ENCODE data around the gene PIK3R1.

Gene PIK3R1

DNA sequence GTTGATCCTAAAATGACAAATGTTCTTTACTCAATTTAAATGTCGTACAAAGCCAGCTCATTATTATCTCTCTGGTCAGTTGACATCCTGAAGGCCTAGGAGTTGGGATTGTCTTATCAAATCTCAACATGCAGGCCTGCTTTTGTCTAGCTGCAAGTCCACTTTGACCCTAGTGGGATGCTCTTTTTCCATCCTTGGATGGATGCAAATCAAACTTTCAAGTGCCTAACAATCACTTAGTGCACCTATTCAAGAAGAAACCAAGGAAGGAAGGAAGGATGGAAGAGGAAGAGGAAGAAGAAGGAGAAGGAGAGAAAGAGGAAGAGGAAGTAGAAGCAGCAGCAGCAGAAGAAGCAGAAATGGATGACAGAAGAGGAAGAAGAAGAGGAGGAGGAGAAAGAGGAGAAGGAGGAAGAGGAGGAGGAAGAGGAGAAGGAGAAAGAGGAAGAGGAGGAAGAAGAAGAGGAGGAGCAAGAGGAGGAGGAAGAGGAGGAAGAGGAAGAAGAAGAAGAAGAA lies 109.6 kb downstream of the PIK3R1 start:
- H3K4me3 ChIP-seq (ENCODE audit: low read depth, low read length) = no peak overlapping the region
- DNase-seq (ENCODE audit: low read depth) = no peak
- TF ChIP-seq, protein P1, sequence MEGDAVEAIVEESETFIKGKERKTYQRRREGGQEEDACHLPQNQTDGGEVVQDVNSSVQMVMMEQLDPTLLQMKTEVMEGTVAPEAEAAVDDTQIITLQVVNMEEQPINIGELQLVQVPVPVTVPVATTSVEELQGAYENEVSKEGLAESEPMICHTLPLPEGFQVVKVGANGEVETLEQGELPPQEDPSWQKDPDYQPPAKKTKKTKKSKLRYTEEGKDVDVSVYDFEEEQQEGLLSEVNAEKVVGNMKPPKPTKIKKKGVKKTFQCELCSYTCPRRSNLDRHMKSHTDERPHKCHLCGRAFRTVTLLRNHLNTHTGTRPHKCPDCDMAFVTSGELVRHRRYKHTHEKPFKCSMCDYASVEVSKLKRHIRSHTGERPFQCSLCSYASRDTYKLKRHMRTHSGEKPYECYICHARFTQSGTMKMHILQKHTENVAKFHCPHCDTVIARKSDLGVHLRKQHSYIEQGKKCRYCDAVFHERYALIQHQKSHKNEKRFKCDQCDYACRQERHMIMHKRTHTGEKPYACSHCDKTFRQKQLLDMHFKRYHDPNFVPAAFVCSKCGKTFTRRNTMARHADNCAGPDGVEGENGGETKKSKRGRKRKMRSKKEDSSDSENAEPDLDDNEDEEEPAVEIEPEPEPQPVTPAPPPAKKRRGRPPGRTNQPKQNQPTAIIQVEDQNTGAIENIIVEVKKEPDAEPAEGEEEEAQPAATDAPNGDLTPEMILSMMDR (IDR thresholded peaks at IDR 0.05; ENCODE audit: low read depth, low read length, missing control alignments) = no peak

DNA sequence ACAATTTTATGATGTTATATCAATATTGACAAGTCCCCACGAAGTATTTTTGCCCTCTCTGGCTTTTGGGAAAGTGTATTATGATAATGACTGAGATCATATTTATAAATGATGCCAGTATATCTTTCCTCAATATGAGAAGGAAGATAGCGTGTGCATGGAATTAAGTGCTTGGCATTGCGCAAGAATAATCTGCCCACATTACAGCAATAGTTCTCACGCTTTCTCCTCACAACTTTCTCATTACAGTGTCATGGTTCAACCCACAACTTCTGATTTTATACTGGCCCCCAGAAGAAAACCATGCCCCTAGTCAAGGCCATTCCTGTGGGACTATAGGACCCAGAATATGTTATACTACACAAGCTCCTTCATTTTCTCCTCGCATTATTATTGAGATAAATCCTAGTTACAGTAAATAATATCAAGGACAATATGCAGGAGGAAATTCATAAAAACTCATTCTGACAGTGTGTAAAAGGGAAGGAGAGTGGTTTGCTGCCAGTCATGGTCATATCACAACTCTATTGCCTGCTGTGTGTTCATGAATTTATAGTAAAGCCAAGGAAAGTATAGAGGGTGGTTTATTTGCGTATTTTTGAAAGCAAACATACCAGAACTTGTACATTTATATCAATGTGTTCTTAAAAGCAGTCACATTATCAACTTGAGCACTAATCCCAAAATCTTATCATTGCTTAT lies 114.1 kb downstream of the PIK3R1 start:
- H3K4me3 ChIP-seq (ENCODE audit: low read depth, low read length) = no peak overlapping the region
- no peak for DNase-seq (ENCODE audit: low read depth)
- TF ChIP-seq, protein P1 (IDR thresholded peaks at IDR 0.05; ENCODE audit: low read depth, low read length, missing control alignments) = no peak

DNA sequence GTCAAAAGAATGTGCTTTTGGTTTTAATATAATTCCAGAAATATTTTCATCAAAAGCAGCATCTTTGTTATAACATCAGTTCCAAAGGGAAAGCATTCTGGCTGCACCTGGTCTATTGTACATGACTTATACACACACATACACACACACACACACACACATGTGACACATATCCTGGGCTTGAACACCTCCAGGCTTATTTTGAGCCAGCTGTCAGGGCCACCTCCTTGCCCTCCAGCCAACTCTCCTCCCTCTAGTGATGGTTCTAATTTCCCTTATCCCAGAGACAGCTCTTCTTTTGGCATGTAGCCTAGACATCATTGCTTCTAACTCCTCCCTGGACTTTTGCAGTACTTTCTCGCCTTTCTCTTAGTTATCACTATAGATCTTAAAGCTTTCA lies 115.0 kb downstream of the PIK3R1 start:
- no peak for DNase-seq (ENCODE audit: low read depth)
- TF ChIP-seq, protein P1 (IDR thresholded peaks at IDR 0.05; ENCODE audit: low read depth, low read length, missing control alignments) = no peak
- no peak overlapping the region for H3K4me3 ChIP-seq (ENCODE audit: low read depth, low read length)

DNA sequence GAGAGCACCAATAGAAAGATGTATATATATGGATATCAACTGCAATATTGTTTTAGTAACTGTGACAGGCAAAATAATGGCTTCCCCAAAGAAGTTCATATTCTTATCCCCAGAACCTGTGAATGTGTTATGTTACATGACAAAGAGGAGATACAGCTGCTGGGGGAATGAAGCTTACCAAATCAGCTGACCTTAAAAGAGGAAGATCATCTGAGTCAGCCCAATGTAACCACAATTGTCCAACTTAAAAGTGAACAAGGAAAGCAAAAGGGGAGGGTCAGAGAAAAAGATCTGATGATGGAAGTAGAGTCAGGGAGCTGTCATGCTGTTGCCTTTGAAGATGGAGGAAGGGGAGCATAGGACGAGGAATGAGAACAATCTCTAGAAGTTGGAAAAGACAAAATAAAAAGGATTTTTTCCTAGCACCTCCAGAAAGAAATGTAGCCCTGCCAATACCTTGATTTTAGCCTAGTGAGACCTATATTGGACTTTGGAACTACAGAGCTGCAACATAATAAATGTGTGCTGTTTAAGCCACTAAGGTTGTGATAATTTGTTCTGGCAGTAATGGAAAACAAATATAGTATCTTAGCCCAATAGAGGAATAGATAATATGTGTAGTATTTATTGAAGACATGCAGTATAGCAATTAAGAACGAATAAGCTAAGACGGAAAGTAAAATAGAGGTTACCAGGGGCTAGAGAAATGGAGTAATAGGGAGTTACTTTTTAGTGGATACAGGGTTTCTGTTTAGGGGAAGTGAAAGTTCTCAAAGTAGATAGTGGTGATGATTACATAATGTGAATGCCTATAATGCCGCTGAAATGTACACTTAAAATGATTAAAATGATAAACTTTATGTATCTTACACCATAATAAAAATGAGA lies 115.9 kb downstream of the PIK3R1 start:
- no peak for DNase-seq (ENCODE audit: low read depth)
- no peak overlapping the region for H3K4me3 ChIP-seq (ENCODE audit: low read depth, low read length)
- TF ChIP-seq, protein P1 (IDR thresholded peaks at IDR 0.05; ENCODE audit: low read depth, low read length, missing control alignments) = no peak

DNA sequence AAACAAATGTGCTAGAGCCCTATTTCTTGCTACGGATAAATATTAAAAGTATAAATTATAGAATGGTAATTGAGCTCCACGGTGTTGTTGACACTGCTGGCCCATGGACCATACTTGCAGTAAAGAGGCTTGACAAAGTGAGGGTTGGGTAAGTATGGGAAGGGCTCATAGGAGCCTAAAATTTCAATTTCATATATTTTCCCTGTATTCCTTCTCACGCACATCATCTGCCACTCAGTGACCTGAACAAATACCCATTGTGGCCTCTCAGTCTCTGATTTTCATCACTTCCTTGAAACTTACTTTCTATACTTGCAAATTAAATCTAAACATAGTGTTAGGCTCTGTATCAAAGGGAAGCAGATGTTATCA lies 116.5 kb downstream of the PIK3R1 start:
- DNase-seq (ENCODE audit: low read depth) = no peak
- TF ChIP-seq, protein P1 (IDR thresholded peaks at IDR 0.05; ENCODE audit: low read depth, low read length, missing control alignments) = no peak

DNA sequence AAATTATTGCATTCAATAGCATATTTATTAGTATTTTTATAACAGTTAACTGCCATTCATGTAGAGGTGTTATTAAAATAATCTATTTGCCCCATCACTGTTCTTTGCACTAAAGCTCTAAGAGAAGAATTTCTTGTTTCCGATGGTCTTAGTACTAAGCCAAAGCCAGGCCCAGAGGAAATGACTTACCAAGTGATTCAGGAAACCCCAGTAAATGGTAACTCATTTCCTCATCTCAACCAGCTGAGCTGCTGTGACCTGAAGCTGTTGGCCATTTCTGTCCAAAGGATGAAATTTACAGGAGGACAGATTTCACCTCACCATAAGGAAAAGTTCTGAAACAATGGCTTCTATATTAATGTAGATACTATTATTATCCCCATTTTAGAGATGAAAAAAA lies 117.0 kb downstream of the PIK3R1 start:
- H3K4me3 ChIP-seq (ENCODE audit: low read depth, low read length) = no peak overlapping the region
- no peak for DNase-seq (ENCODE audit: low read depth)
- TF ChIP-seq, protein P1 (IDR thresholded peaks at IDR 0.05; ENCODE audit: low read depth, low read length, missing control alignments) = no peak

More for the DNA sequence above, 116.5 kb downstream of the PIK3R1 start:
- H3K4me3 ChIP-seq (ENCODE audit: low read depth, low read length) = no peak overlapping the region

All from GM12864 (cell line).